Measurements from ENCODE around the gene SH3GL3.

- TF ChIP-seq EZH2 (IDR thresholded peaks at IDR 0.05; ENCODE audit: borderline replicate concordance, low read length) (no peak), CTCF (IDR thresholded peaks at IDR 0.05; ENCODE audit: low read length) (no peak)
These were observed 52.3 kb downstream of the SH3GL3 start for GRCh38 chr15:83499476-83499875.
